Raji (cell line): ENCODE data around the gene FNTB.

Source experiments
- POLR2A ChIP-seq: IDR thresholded peaks from 2 replicates; pipeline ENCODE4 v1.6.1; 2011; ENCODE audit warnings: low read depth, low read length, control low read depth; ENCODE audit not compliant: insufficient read depth

The FNTB gene

DNA sequence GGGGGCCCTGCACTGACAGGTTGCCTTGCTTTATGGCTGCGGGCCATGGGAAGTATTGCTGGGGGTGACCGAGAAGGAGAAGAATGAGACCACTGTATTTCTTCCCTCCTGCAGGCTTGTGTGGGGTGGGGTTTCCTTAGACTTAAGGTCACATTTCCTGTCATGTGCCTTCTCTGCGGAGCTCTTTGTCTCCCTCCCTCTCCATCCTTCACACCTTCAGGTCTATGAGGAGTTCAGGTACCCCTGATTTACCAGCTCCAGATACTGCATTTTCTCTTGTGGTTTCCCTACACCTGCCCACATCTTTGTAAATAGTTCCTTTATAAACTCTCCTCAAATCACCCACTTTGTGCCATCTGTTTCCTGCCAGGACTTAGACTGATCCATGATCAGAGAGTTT lies 3.6 kb downstream of the FNTB start:
- no peak for TF ChIP-seq POLR2A

DNA sequence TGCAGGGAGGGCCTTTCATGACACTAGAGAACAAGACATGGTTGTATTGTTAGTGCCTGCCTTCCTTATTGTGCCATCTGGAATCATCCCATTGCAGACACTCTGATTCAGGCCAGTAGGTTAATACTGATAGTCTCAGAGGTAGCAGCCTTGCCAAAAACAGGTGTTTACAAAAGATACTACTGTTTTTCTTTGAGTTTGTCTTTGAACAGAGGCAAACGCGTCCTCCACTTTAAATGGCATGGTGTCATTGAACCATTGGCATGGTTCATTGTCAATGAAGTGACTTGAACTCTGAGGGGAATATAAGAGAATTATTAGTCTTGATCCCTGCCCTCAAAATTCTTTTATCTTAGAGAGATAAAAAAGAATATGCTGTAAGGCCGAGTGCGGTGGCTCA lies 4.2 kb downstream of the FNTB start:
- TF ChIP-seq POLR2A: no peak

DNA sequence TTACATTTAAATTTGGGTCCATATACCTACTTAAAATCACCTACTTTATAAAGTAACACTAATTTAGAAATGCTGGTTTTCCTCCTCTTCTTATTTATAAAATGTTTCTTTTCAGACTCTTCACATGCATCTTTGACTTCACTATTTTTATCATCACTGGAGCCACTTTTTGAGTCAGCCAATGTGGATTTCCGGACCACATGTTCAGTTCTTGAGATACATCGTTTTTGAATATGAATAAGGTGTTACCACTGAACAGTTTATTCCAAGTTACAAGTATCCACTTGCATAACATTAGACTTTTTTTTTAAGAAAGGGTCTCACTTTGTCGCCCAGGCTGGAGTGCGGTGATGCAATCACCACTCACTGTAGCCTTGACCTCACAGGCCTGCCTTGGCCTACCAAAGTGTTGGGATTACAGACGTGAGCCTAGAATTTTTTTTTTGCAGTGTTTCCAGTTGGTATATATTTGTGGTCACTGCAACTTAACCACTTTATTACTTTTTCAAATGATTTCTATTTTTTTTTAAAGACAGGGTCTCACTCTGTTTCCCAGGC lies 5.7 kb downstream of the FNTB start:
- TF ChIP-seq POLR2A: no peak

DNA sequence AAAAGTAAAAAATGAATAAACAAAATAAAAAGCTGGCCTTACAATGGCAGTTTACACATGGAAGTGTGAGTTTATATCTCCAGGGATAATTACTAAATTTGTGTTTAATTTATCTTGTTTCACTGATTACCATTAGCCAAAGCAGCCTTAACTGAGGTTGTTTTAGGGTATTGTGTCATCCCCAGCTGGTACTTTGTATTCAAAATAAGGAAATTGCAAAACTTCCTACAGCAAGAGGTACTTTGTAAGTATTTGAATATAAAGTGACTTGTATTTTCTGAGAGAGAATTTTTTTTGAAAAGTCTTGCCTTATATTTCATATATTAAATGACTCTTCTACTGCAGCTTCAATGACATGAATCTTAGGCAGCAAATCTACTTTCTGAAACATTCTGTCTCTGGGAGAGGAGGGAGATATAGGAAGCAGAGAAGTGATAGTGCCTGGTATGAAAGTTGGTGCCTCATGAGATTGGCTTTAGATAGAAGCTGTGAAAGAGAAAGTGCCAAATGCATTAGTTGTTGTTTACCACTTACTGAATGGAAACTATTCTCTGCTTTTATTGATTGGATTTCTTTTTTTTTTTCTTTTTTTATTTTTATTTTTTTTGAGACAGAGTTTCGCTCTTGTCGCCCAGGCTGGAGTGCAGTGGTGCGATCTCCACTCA lies 6.7 kb downstream of the FNTB start:
- no peak for TF ChIP-seq POLR2A

DNA sequence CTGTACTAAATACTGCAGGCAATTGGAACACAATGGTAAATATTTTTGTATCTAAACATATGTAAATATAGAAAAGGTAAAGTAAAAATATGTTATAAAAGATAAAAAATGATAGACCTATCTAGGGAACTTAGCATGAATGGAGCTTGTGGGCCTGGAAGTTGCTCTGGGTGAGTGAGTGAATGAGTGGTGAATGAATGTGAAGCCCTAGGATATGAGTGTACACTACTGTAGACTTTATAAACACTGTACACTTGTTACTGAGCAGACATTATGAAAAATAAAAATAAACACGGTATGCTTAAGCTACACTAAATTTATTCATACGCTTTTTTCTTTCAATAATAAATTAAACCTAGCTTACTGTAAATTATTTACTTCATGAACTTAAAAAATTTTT lies 7.8 kb downstream of the FNTB start:
- TF ChIP-seq POLR2A: no peak

DNA sequence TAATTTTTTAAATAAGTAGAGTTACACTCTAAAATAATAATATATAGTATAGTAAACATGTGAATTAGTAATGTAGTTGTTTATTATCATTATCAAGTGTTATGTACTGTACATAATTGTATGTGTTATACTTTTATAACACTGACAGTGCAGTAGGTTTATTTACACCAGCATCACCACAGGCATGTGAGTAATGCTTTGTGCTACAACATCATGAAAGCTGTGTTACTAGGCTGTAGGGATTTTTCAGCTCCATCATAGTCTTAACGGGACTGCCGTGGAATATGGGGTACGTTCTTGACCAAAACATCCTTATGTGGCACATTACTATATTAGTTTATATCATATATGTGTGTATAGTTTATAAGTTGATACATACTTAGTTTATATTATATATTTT lies 8.6 kb downstream of the FNTB start:
- no peak for TF ChIP-seq POLR2A

DNA sequence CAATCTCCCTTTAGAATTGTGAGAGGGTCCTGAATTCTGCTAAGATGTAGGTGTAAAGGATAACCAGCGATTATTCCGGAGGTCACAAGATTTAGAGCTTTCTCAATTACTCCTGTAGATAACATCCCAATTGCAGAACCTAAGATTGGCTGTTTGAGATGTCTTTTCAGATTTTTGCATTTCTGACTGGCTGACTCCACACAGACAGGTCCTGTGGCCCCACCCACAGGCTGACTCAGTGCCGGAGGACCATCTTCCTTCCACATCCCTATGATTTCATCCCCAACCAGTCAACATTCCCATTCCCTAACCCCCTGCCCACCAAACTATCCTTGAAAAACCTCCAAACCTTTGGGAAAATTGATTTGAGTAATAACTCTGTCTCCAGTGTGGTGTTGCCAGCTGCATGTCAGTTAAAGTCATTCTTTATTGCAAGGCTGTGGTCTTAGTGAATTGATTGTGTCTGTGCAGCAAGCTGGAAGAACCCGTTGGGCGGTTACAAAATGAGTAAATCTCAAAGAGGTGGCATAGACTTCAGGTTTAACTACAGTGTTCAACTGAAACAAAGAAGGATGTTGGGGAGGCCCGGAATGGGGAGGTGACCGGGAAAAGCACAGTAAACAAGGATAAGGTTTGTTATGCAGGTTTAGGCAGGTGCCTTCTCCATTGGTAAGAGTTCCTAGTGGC lies 10.6 kb downstream of the FNTB start:
- no peak for TF ChIP-seq POLR2A

DNA sequence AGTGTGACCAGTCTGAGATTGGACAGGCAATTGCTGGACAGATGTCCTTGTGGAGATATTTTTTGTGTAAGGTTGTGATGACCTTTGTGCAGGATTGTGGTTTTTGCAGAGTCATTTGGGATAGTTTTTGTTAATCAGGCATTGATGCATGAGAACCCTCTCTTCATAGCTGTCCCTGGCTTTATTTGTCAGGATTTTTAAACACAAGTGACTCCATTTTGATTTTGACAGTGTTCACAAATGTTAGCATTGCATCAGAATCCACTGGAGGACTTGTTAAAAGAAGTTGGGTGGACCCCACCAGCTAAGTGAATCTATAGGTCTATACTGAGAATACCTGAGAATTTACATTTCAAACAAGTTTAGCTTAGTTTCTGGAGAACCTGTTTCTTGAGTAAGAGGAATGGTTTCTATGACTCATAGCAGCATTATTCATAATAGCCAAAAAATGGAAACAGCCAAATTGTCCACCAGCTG lies 11.8 kb downstream of the FNTB start:
- no peak for TF ChIP-seq POLR2A

DNA sequence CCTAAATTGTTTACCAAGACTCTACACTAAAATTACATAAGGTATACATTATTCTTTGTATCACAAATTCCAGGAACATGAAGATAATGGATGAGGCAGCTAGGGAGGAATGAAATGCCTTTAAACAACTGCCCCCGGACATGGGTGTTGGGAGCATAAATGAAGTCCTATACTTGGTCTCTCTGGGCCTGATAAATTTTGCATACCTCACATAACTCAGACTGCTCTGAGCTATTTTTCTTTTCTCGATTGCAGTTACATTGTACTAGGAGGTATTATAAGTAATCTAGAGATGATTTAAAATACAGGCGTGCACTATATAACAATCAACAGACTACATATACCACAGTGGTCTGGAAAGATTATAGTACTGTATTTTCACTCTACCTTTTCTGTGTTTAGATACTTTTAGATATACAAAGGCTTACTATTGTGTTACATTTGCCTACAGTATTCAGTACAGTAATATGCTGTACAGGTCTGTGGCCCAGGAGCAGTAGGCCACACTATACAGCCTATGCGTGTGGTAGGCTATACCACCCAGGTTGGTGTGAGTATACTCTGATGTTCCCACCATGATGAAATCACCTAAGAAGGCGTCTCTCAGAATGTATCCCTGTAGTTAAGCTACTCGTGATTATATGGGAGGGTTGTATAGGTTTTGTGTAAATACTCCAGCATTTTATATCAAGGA lies 14.3 kb downstream of the FNTB start:
- no peak for TF ChIP-seq POLR2A

DNA sequence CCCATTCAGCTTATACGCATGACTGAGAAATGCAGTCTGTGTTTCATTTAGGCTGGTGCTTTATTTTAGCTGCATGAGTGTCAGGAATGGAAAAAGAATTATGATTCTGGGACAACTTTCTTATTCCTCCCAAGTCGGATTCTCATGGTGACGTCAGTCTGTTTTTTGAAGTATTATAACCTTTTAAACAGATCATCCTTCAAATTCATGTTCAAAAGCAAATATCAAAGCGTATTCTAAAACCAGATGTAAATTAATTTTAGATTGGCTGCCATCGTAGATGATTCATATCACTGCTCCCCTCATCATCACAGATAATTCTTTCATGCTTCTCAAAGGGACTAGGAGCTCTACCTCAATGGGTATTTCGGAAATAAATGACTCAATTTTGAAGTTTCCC lies 15.0 kb downstream of the FNTB start:
- TF ChIP-seq POLR2A: no peak

DNA sequence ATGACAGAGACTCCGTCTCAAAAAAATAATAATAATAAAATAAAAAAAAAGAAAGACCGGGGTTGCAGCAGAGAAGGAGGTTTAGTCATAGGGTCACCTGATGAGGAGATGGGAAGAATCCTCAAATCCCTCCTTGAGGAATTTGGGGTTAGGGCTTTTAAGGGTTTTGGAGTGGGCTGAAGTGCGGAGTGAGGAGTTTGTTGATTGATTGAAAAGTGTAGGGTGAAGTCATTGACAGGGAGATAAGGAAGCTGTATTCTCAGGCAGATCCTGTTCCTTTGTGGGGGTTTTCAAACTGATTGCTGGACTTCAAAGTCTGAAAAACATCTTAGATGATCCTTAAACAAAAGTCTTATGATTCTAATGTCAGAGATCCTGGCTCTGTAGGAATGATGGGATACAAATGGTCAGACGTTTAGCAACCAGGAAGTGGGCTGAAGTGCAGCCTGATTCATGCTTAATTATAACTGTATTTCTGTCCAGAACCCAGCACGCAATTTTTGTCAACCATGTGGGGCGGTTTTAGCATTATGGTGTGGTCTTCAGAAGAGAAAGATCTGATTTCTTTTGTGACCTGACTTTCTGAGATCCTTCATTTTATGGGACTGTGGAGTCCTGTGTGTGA lies 16.0 kb downstream of the FNTB start:
- TF ChIP-seq POLR2A: no peak

DNA sequence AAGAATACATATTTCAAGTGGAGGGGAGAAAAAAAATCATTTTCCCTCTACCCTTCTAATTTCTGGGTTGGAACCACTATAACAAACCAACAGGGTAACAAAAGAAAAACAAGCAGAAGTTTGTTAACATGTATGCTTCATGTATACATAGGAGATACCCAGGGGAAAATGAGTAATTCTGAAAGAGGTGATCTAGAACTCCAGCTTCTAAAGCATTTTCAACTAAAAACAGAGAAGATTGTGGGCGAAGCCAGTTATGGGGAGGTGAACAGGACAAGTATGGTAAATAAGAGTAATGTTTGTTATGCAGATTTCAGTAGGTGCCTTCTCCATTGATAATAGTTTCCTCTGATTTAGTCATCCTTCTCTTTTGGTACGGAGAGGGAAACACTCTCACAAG lies 16.7 kb downstream of the FNTB start:
- TF ChIP-seq POLR2A: no peak

DNA sequence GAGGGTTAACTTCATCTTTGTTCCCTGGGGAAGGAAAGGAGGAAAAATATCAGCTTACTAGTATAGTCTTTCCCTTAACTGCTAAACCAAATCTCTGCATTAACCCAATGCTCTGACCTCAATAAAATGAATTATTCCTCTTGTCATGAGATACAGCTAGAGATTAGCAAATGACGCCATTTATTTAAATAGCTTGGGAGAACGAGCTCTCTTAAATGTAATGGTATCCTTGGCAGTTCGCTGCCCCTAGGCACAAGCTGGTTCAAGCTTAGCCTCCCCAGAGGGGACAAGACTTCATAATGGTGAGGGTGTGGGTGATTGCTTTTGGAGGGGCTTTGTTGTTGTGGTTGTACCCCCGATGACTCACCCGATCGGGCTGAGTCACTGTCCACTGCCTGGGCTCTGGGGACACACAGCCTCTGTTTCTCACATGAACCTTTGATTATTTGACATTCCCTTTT lies 19.6 kb downstream of the FNTB start:
- TF ChIP-seq POLR2A: no peak

DNA sequence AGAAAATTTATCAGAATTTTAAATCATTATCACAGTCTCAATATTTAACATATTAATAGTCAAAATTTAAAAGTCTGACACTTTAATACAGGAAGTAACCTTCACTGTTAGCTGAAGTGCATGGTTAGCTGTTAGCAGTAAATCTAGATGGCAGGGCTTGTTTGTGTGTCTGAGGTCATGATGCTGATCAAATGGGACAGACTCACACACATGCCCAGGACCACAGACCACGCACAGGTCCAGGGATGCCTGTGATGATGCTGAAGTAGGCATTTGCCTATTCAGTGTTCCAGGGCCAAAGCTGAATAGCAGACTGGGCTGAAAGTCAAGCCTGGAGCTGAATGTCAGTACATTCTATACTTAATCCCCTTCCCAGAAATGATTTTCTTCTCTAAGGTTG lies 20.5 kb downstream of the FNTB start:
- TF ChIP-seq POLR2A: no peak

DNA sequence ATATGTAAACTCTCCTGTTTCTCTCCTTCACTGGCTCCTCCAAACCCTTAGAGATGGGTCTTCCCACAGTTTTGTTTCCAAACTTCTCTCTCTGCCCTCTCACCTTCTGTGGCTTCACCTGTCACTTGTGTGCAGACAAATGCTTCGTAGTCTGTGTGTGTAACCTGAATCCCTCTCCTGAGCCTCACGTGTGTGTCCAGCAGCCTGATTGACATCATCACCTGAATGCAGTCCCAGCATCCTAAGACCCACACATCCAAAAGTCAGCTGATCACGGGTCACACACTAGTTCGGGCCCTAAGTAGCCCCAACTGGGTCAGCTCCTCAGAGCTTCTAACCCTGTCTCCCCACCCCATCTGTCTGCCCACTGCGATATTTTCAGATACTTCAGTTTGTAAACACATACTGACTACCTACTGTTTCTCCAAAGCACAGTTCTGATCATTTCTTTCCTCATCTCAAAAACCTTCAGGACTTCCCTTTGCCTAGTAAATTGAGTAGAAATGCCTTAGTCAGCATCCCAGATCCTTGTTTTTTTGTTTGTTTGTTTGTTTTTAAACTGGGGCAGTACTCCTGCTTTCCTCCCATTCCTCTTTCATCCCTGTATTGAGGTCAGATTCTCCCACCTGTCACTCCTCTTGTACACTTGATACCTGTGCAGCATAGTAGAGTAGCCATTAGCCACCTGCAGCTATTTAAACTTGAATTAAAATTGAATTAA lies 23.7 kb downstream of the FNTB start:
- no peak for TF ChIP-seq POLR2A
